WERI-Rb-1 (cell line): Measurements from ENCODE around the gene PANX3.
"Not testable (repeated sequence)": the region's sequence is repeated elsewhere in the genome, so short reads cannot be mapped to it uniquely, and the experiment has no call there.

ENCODE experiments used
- DNase-seq: peaks from one replicate; pipeline ENCODE4 v3.0.0-alpha.2; 2020
- H3K27ac ChIP-seq: fragments of 250-450 bp; sonication (Bioruptor Pico); 2 replicates; pipeline ENCODE4 v1.5.1; 2020; ENCODE audit warnings: mild to moderate bottlenecking, moderate library complexity
- H3K27me3 ChIP-seq: fragments of 250-450 bp; sonication (Bioruptor Pico); 2 replicates; pipeline ENCODE4 v1.5.1; 2021; ENCODE audit warnings: mild to moderate bottlenecking, low read depth, moderate library complexity; ENCODE audit not compliant: insufficient read depth, severe bottlenecking
- H3K36me3 ChIP-seq: fragments of 250-450 bp; sonication (Bioruptor Pico); 2 replicates; pipeline ENCODE4 v1.5.1; 2020; ENCODE audit warnings: mild to moderate bottlenecking, moderate library complexity
- H3K4me3 ChIP-seq: 2 replicates; pipeline ENCODE4 v1.5.1; 2011; ENCODE audit warnings: low read depth, mild to moderate bottlenecking, control low read depth, low read length
- H3K9me3 ChIP-seq: fragments of 250-450 bp; sonication (Bioruptor Pico); 2 replicates; pipeline ENCODE4 v1.5.1; 2021; ENCODE audit warnings: mild to moderate bottlenecking, moderate library complexity; ENCODE audit not compliant: severe bottlenecking
- TF ChIP-seq, protein P1 (sequence below): IDR thresholded peaks from 2 replicates; pipeline ENCODE4 v1.5.1; 2011; ENCODE audit warnings: low read depth, mild to moderate bottlenecking, control low read depth, inconsistent platforms, low read length

The PANX3 gene

DNA sequence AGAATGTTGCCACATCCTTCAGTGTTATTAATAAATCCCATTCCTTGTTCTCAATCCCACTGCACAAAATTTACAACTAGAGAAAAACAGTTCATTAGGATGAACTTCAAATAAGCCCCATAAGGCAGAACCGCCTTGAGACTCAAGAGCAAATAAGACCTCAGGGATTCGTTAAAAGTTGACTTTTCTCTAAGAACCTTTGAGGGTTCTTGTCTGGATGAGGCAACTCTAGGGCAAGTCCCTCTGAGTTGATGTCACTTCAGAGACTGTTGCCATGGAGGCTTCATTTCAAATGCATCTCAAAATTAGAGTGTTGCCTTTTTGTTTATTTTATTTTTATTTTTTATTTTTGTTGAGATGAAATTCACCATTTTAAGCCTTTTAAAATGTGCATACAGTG is 19.8 kb upstream of the PANX3 start:
- DNase-seq: no peak
- TF ChIP-seq, protein P1, sequence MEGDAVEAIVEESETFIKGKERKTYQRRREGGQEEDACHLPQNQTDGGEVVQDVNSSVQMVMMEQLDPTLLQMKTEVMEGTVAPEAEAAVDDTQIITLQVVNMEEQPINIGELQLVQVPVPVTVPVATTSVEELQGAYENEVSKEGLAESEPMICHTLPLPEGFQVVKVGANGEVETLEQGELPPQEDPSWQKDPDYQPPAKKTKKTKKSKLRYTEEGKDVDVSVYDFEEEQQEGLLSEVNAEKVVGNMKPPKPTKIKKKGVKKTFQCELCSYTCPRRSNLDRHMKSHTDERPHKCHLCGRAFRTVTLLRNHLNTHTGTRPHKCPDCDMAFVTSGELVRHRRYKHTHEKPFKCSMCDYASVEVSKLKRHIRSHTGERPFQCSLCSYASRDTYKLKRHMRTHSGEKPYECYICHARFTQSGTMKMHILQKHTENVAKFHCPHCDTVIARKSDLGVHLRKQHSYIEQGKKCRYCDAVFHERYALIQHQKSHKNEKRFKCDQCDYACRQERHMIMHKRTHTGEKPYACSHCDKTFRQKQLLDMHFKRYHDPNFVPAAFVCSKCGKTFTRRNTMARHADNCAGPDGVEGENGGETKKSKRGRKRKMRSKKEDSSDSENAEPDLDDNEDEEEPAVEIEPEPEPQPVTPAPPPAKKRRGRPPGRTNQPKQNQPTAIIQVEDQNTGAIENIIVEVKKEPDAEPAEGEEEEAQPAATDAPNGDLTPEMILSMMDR: no peak
- no peaks in the 10 kb centered on the region for H3K9me3 ChIP-seq
- no peak overlapping the region for H3K27ac ChIP-seq
- no peaks in the 10 kb centered on the region for H3K36me3 ChIP-seq
- no peak overlapping the region for H3K4me3 ChIP-seq
- H3K27me3 ChIP-seq: no peaks in the 10 kb centered on the region

DNA sequence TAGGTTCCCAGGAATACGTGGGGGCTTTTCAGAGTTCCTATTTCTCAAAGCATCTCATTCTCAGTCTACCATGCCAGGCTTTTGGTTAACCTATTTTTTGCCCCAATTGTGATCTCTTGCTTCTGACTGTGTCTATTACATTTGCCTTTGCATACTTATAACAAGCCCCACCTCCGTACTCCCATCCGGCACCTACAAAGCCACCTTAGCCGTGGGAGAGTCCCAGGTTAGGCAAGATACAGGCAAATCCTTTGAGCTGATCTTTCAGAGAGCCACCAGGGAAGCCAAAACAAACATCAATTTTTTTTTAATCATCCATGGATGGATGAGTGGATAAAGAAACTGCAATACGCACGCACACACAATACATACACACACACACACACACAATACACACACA is 18.6 kb upstream of the PANX3 start:
- TF ChIP-seq, protein P1: no peak
- Histone ChIP-seq H3K27ac (no peak overlapping the region), H3K4me3 (no peak overlapping the region), H3K27me3 (no peaks in the 10 kb centered on the region), H3K36me3 (no peaks in the 10 kb centered on the region), H3K9me3 (no peaks in the 10 kb centered on the region)
- DNase-seq: no peak

DNA sequence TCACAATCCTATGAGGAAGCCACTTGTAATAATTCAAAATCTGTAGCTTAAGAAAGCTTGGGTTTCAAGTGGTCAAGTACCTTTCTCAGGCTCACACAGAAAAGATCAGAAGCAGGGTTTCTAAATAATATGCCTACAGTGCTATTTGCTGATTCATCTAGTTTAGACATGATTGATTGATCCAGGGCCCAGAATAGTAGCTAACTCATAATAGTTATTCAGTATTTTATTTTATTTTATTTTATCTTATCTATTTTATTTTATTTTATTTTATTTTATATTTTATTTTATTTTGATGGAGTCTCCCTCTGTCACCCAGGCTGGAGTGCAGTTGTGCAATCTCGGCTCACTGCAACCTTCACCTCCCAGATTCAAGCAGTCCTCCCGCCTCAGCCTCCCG is 15.9 kb upstream of the PANX3 start:
- H3K9me3 ChIP-seq: no peaks in the 10 kb centered on the region
- H3K27me3 ChIP-seq: no peaks in the 10 kb centered on the region
- DNase-seq: no peak
- H3K27ac ChIP-seq: no peak overlapping the region
- TF ChIP-seq, protein P1: no peak
- H3K4me3 ChIP-seq: no peak overlapping the region
- H3K36me3 ChIP-seq: no peaks in the 10 kb centered on the region

DNA sequence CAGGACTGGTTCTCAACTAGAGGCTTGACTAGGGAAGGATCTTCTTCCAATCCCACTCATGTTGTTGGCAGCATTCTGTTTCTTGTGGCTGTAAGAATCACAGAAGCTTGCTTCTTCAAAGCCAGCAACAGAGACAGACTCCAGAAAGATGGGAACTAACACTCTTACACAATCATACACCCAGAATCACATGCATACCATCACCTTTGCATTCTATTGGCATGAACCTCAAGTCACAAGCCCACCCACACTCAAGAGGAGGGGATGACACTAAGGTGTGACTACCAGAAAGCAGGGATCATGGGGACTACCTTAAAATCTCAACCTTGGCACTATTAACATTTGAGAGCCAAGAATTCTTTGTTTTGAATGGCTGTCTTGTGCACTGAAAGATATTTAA is 13.6 kb upstream of the PANX3 start:
- DNase-seq: no peak
- Histone ChIP-seq H3K27me3 (no peaks in the 10 kb centered on the region), H3K4me3 (no peak overlapping the region), H3K36me3 (no peaks in the 10 kb centered on the region), H3K27ac (no peak overlapping the region), H3K9me3 (no peaks in the 10 kb centered on the region)
- TF ChIP-seq, protein P1: no peak

DNA sequence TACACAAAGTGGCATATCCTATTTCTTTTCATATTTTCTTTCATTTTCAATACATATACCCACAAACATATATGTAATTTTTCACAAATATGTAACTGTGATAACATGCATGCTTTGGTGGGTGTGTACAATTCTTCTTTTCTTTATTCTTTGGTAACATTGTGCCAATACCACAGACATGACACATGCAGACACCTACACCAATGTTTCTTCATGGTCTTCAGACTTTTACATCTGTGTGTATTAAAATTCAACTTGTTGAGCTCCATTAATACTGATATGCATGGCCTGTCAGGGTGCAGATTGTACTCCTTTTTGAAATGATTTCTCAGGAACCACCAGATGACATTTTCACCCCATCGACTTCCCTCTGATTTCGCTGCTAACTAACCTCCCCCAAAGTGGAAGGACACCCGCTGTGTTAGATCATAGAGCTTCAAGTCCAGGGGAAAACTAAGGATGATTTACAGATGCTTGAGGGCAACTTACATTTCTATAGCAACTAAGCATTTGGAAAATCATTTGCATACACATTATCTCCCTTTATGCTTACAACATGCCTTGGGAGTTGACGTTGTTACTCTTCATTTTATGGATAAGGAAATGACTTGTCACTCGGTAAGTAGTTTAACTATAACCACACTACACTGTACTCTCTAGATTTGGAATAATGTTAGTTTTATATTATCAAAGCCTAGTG is 10.5 kb upstream of the PANX3 start:
- no peaks in the 10 kb centered on the region for H3K9me3 ChIP-seq
- no peaks in the 10 kb centered on the region for H3K27me3 ChIP-seq
- no peak overlapping the region for H3K27ac ChIP-seq
- H3K4me3 ChIP-seq: no peak overlapping the region
- TF ChIP-seq, protein P1: no peak
- H3K36me3 ChIP-seq: no peaks in the 10 kb centered on the region
- DNase-seq: no peak

DNA sequence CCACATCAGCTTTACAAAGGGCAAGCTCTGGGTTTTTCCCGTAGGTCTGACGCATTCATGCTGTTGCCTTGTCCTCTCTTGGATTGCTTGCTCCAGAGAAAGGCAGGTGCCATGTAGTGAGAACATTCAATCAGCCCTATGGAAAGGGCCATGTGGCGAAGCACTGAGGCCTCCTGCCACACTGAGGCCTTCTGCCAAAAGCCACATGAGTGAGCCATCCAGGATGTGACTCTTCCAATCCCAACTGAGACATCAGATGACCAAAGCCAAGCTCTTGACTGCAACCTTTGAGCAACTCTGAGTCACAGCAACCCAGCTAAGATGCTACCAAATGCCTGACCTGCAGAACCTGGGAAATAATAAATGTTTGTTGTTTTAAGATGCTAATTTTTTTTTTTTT is 9.0 kb upstream of the PANX3 start:
- no peaks in the 10 kb centered on the region for H3K36me3 ChIP-seq
- TF ChIP-seq, protein P1: no peak
- H3K27ac ChIP-seq: no peak overlapping the region
- no peaks in the 10 kb centered on the region for H3K27me3 ChIP-seq
- H3K4me3 ChIP-seq: no peak overlapping the region
- H3K9me3 ChIP-seq: no peaks in the 10 kb centered on the region
- no peak for DNase-seq

DNA sequence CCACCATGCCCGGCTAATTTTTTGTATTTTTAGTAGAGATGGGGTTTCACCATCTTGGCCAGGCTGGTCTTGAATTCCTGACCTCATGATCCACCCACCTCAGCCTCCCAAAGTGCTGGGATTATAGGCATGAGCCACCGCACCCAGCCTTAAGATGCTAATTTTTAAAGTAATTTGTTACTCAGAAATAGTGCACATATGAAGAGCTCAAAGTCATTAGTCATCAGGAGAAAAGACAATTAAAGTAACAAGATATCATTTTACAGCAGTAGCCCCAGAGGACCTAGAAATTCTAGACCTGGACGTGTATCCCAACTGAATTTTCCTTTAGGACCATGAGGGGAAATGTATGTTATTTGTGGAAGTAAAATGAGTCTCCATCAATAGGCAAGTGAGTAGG is 8.5 kb upstream of the PANX3 start:
- H3K36me3 ChIP-seq, H3K9me3 ChIP-seq, H3K27me3 ChIP-seq, H3K4me3 ChIP-seq, DNase-seq, H3K27ac ChIP-seq: not testable (repeated sequence)
